HG03175 (cell line): ENCODE data around the gene TMEM255B.

Source experiments
- ATAC-seq: cut with Tn5 transposase; IDR thresholded peaks from one replicate; pipeline ENCODE4 v1.9.1; 2021; ENCODE audit warnings: mild to moderate bottlenecking, moderate library complexity; ENCODE audit not compliant: unreplicated experiment

Gene TMEM255B

GRCh38 chr13:113765564-113765910 is 6.5 kb downstream of the TMEM255B start:
- ATAC-seq, result no peak

- ATAC-seq, result no peak
These were observed 7.2 kb downstream of the TMEM255B start for GRCh38 chr13:113766035-113766800.

- no peak for ATAC-seq
These were observed 8.3 kb downstream of the TMEM255B start for GRCh38 chr13:113767366-113767765.

- no peak for ATAC-seq
These were observed 9.2 kb downstream of the TMEM255B start for GRCh38 chr13:113768018-113768905.

- ATAC-seq, result no peak
These were observed 10.1 kb downstream of the TMEM255B start for GRCh38 chr13:113769106-113769505.

GRCh38 chr13:113769881-113770280 is 10.9 kb downstream of the TMEM255B start:
- no peak for ATAC-seq

- ATAC-seq, result no peak
These were observed 11.4 kb downstream of the TMEM255B start for GRCh38 chr13:113770441-113770840.

GRCh38 chr13:113770937-113771336 is 11.9 kb downstream of the TMEM255B start:
- ATAC-seq, result no peak

- ATAC-seq, result no peak
These were observed 12.8 kb downstream of the TMEM255B start for GRCh38 chr13:113771709-113772331.

GRCh38 chr13:113774177-113775107 is 15.4 kb downstream of the TMEM255B start:
- ATAC-seq, result no peak

- no peak for ATAC-seq
These were observed 16.6 kb downstream of the TMEM255B start for GRCh38 chr13:113775451-113776145.

GRCh38 chr13:113776231-113777125 is 17.5 kb downstream of the TMEM255B start:
- ATAC-seq, result no peak

GRCh38 chr13:113777311-113778260 is 18.6 kb downstream of the TMEM255B start:
- no peak for ATAC-seq

- no peak for ATAC-seq
These were observed 22.5 kb downstream of the TMEM255B start for GRCh38 chr13:113781571-113781970.

GRCh38 chr13:113782472-113782871 is 23.4 kb downstream of the TMEM255B start:
- ATAC-seq, result no peak

GRCh38 chr13:113783200-113783881 is 24.3 kb downstream of the TMEM255B start:
- ATAC-seq, result no peak

GRCh38 chr13:113783966-113784644 is 25.1 kb downstream of the TMEM255B start:
- ATAC-seq, result no peak
